Upper lobe of left lung (tissue), 4 donors: Measurements from ENCODE around the gene CHRND.

ENCODE experiments used
- POLR2AphosphoS5 ChIP-seq, 2 donors: sonication (generic); formaldehyde crosslinking; IDR thresholded peaks; one replicate each; pipeline ENCODE4 v1.5.1; 2017; ENCODE audit warnings: antibody characterized with exemption in 2 of 2
- TF ChIP-seq, protein P1 (sequence below), 6 experiments: fragments of 450-650 bp in 4 of 6; fragments of 200-600 bp in 2 of 6; sonication (generic) in 2 of 6; IDR thresholded peaks; one replicate each; pipeline ENCODE4 v1.5.1; 2016 to 2019; ENCODE audit warnings: antibody characterized with exemption in 6 of 6

DNA sequence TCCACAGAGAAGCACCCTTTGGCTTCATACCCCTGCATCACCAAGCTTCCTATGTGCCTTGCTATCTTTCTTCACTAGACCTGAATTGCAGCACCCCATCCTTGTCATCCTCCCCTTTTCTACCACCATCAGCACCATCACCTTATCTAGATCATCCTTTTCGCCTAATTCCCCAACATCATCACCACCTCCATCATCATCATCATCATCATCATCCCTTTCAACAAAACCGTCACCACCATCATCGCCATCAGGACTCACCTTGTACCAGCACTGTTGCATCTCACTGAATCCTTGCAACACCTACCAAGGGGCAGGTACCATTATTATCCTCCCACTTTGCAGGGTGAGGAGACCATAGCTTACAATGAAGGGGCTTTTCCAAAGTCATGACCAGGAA, 27.5 kb upstream of the CHRND start:
- no peak for TF ChIP-seq POLR2AphosphoS5 (IDR thresholded peaks at IDR 0.05)
- TF ChIP-seq, protein P1, sequence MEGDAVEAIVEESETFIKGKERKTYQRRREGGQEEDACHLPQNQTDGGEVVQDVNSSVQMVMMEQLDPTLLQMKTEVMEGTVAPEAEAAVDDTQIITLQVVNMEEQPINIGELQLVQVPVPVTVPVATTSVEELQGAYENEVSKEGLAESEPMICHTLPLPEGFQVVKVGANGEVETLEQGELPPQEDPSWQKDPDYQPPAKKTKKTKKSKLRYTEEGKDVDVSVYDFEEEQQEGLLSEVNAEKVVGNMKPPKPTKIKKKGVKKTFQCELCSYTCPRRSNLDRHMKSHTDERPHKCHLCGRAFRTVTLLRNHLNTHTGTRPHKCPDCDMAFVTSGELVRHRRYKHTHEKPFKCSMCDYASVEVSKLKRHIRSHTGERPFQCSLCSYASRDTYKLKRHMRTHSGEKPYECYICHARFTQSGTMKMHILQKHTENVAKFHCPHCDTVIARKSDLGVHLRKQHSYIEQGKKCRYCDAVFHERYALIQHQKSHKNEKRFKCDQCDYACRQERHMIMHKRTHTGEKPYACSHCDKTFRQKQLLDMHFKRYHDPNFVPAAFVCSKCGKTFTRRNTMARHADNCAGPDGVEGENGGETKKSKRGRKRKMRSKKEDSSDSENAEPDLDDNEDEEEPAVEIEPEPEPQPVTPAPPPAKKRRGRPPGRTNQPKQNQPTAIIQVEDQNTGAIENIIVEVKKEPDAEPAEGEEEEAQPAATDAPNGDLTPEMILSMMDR (IDR thresholded peaks at IDR 0.05) = no peak
